COR-L47 (cell line): ENCODE data around the gene AUTS2.

Experiments
- DNase-seq: peaks from one replicate; lab custom pipeline; 2025; lab: John Stamatoyannopoulos, UW

AUTS2 gene

DNA sequence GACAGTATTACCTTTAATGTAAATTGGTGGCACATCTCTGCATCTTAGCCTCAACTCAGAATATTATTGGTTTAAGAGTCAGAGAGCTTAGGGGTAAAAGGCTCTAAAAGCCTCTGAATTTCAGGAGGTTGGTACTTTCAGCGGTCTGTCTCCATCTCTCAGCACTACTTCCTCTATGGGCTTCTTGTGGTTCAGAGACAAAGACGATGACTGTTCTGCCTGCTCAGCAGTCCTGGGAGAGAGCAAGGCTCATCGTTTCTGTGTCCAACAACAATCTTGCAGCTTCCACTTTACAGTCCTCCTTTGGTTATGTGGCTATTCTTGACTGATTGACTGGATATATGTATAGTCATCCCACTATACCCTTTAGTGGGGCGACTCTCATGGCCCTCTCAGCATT is 394.7 kb downstream of the AUTS2 start:
- DNase-seq = no peak

DNA sequence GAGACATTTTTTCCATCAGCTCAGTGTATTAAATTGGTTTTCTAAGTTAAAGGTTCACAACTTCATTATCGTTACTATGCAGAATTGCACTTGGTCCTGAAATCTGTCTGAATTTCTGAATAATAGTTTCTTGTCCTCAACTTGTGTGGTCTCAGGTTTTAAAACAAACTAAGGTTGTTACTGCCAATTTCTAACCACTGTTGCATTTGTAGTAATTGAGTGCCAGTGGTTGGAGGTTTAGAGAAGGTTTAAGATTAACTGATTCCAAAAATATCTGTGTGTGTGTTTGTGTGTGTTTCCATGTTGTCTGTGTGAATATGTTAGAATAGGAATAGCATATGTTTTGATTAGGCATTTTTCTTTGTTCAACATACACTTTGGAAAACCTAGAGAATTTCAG is 395.9 kb downstream of the AUTS2 start:
- DNase-seq = no peak

DNA sequence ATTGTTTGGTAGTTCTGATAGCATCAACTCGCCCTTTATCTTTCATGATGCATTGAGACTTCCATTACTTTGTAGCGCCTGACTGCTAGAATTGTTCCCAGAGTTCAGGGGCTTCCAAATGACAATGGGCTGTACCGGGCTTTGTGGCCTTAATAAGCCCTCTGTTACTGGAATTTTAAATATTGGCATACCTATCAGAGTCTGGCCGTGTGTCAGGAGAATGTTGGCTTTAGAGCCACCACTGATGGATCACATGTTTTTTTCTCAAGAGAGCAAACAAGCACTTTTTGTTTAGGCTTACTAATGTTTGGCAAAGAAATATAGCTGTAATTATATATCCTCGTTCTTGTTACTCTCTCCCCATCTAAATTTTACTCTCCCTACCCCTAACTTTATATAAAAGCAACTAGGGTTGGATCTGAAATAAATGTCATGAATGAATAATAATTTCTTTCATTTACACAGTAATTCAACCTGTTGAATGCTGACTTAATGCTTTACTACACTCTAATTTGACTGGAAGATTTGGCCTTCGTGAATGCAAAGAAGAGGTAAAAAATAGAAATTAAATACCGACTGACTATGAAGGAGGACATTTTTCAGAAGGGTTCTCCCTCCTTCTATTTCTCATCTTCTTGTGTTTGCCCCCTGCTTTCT is 396.7 kb downstream of the AUTS2 start:
- peak; percentile 73 for DNase-seq

- no peak for DNase-seq
Observed at GRCh38 chr7:69996121-69996520, 397.8 kb downstream of the AUTS2 start.

DNA sequence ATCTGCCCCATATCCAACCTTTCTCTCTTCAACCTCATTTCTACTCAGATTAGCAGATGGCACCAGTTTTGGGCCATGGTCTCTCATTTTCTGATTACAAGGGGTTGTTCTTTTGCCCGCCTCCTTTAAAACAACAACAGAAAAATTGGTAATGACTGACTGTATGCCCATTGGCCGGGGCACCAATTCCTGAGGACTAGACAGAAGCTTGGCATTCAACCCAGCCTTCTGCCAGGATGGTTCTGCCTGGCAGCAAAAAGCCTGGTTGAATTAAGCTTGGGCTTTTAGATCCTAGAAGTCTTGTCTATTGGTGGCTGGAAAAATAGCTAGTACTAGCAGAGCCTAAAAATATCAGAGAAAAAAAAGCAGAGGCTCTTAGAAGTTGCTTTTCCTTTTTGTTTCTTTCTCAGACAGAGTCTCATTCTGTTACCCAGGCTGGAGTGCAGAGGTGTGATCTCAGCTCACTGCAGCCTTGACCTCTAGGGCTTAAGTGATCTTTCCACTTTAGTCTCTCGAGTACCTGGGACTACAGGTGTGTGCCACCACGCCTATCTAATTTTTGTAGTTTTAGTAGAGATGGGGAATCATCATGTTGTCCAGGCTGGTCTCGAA is 402.6 kb downstream of the AUTS2 start:
- no peak for DNase-seq

DNA sequence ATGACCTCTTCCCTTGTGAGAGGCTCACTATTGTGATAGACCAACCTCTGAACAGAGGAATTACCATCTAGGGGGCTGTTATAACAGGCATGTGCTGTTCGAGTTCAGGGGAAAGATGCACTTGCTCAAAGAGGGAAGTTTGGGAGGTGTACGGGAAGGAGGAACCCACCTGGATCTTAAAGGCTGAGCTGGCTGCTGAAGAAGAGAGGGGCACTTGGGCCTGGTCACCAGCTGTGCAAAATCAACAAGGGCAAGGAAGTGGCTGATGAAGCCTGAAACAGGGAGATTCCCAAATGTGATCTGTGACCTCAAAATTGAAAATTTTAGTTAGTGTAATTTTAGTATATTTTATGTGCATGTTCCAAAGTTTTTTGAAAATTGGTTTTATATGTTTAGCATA is 407.2 kb downstream of the AUTS2 start:
- DNase-seq = no peak

DNA sequence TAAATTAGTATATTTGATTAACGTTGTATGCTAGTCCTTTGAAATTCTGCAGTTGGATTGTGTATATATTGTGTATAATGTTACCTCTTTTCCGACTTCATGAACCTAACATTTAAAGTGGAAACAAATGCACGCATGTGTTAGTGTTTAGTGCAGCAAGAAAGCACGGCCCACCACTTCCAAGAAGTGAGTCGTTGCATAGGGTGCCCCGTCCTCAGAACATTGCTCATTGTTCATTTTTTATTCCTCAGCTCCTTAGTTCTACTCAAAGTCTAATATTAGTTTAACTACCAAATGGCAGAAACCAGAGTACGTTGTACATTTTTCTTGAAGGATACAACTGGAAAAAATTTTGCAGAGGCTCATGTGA is 407.6 kb downstream of the AUTS2 start:
- DNase-seq = no peak

DNA sequence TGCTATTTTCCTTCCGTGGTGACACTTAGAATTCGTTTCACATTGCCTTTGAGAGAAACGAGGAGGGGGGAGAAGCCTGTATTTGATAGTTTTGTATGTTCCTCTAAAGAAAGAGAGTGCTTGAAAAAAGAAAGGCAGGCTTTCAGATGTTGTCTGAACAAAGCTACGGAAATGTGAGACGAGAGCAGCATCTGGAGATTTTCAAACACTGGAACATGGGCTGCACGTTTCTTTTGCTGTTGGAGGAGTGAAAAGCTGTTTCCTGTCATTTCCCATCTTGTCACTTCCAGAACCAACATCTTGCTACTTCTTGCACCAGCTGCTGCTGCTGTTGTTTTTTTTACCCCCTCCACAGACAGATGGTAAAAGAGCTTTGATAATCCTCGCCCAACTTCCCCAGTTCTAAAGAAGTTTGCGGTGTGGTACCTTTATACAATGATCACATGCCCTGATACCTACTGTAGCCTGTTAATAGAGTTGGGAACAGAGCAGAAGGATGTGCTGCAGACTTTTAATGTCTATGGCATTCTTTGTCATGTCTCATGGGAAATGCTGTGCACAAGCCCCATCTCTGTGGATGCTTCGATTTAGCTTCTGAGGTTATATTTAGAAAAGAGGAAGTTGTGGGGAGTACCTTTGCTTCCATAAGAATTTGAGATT is 408.1 kb downstream of the AUTS2 start:
- no peak for DNase-seq

GRCh38 chr7:70008466-70008865 is 410.2 kb downstream of the AUTS2 start:
- DNase-seq = no peak

DNA sequence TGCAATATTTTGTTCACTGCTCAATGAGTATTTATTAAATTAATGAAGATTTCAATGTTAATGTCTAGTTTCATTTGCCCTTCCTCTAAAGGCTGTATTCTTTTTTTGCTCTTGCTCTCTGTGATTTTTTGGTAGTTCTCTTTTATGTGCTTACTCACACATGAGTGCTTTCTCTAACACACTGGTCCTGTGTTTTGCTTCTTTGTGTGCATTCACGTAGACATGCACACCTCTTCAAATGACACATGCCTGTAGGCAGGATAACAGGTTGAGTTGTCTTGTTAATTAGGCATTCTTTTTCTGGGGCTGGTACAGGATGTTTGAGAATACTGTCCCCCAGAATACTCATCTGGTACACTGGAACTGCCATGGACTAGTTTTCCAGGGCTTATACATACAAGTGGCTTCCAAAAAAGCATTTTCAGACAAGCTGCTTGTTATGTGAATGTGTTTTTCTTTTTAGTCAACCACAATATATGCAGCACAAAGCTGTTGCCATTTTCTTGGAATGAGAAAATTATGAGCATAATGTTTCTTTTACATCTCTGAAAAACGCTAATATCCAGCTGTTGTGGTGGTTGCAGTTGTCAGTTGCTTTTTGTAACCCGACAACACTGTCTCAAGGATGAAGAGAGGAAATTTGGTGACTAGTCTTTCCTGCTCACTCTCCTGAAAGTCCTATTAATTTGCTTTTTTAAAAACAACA is 416.4 kb downstream of the AUTS2 start:
- no peak for DNase-seq

DNA sequence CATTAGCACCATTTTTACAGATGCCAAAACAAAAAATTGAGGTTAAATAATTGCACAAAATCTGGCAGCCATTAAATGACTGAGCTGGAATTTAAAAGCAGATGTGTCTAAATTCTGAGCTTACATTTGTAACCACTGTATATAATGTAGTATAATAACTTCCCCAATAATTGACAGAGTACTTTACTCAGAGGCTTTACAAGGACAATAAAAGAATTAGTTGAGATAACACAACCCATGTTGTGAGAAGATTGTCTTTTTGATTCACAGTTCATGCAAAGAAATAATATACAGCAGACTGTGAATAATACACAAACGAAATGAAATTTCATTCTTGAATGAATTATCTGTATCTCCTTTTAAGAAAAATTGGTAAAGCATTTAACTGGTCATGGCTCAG is 417.1 kb downstream of the AUTS2 start:
- DNase-seq = no peak

- no peak for DNase-seq
Observed at GRCh38 chr7:70016044-70016770, 417.9 kb downstream of the AUTS2 start.

DNA sequence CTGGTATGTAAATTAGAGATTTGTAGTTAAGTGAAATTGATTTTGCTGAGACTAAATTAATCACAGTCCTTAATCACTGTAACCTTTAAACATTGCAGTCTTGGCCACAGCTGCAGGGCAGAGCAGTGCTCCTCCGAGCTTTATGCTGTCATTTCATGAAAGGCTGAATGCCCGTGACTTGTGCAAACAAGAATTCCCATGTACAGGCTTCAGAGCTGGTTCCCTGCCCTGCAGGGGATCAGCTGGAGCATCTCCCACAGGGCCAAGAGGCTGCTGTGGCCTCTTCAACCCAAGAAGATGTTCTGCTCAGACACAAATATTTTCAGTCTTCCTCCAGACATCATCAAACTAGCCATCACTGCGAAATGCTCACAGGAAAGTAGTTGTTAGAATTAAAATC is 419.1 kb downstream of the AUTS2 start:
- peak; percentile 15 for DNase-seq

- DNase-seq = no peak
Observed at GRCh38 chr7:70018700-70019099, 420.4 kb downstream of the AUTS2 start.

- DNase-seq = no peak
Observed at GRCh38 chr7:70027867-70028266, 429.6 kb downstream of the AUTS2 start.

DNA sequence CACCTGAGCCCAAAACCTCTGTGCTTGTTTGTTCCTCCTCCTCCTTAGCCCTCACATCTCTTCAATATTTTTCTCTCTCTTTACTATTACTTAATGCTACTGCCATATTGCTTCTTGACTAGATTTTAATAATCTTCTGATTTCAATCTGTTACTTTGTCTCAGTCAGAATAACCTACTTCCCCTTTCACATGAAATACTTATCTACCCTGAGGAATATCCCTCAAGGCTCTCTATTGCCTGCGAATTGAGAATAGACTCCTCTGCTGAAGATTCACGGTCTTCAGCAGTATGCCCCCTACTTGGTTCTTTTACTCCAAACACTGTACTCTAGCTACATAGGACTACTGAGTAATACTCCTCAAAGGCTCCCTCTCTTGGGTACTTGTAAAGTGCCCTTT is 430.3 kb downstream of the AUTS2 start:
- DNase-seq = no peak

DNA sequence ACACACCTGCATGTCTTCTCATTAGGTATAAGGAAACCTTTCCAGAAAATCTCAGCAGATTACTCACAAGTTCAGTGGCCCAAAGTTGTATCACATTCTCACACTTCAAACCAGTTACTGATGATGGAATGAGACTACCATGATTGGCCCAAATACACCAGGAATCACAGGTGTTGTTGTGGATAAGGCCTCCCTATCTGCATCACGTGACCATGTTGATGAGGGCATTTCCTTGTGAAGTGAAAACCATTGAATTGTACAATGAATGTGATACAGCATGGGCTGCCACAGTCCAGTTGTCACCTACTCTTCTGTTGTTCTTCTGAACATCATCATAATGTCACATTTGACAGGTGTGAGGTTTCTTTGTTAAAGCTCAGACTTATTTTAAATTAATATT is 431.7 kb downstream of the AUTS2 start:
- no peak for DNase-seq

DNA sequence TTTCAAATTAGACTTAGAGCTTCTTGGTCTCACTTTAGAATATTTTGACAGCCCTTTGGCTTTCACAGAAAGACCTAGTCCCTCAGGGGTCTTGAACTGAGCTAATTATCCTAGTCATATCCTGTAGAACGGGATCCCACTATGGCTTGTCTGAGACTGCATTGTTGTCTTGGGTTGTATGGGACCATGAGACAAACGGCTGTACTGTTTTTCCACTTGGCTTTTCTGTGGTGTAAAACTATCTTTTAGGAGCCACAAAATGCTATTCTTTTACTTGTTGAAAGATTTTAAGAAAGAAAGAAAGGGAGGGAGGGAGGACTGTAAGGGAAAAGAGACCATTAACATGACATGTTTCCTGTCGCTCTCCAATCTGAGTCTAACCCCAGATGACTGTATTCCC is 432.5 kb downstream of the AUTS2 start:
- no peak for DNase-seq

GRCh38 chr7:70031245-70031644 is 433.0 kb downstream of the AUTS2 start:
- DNase-seq = no peak

- no peak for DNase-seq
Observed at GRCh38 chr7:70032649-70033048, 434.4 kb downstream of the AUTS2 start.

GRCh38 chr7:70033226-70033625 is 435.0 kb downstream of the AUTS2 start:
- no peak for DNase-seq

DNA sequence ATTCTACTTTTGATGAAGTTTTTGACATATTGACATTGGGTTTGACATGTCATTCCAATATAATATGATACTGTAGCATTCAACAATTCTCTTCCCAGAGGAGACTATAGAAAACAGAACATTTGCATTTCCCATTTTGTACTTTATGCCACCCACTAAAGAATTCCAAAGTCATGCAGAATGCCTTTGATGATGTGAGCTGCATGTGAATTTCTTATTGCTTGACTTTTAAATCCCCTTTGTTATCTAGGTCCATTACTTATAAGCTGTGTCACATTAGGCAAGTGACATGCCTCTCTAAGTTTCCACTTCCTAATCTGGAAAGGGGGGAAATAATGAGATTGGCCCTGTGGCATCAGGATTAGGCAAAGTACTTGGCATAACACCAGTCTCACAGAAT is 436.7 kb downstream of the AUTS2 start:
- DNase-seq = no peak
